Astrocyte (in vitro differentiated cells and primary cell): ENCODE results near the gene KRTAP10-6. TPM values are rescaled to one million over a fixed set of nuclear protein-coding genes. Genes with fewer than 3 reads are reported as not detected.
"Not testable (repeated sequence)": the region's sequence is repeated elsewhere in the genome, so short reads cannot be mapped to it uniquely, and the experiment has no call there.

Experiments used
- DNase-seq: peaks from one replicate; pipeline ENCODE4 v3.0.0-alpha.2; 2010; ENCODE audit warnings: low read depth
- FAIRE-seq: peaks from 2 replicates; lab custom pipeline; 2011; peaks lifted over from hg19 to GRCh38; lab: Jason Lieb, UNC
- H2AFZ ChIP-seq: 2 replicates; pipeline ENCODE4 v1.6.0; 2012; ENCODE audit warnings: low read depth, low read length, inconsistent platforms
- H3K27ac ChIP-seq: 2 replicates; pipeline ENCODE4 v1.5.1; 2011; ENCODE audit warnings: low read depth, low read length, inconsistent platforms
- H3K27me3 ChIP-seq: 2 replicates; pipeline ENCODE4 v1.6.0; 2011; ENCODE audit warnings: low read length, inconsistent platforms; ENCODE audit not compliant: insufficient read depth
- H3K36me3 ChIP-seq: 2 replicates; pipeline ENCODE4 v1.5.1; 2011; ENCODE audit warnings: low read length, inconsistent platforms; ENCODE audit not compliant: insufficient read depth
- H3K4me1 ChIP-seq: 2 replicates; pipeline ENCODE4 v1.5.1; 2011; ENCODE audit warnings: low read length, inconsistent platforms; ENCODE audit not compliant: insufficient read depth
- H3K4me2 ChIP-seq: 2 replicates; pipeline ENCODE4 v1.6.0; 2012; ENCODE audit warnings: low read length, inconsistent platforms
- H3K4me3 ChIP-seq: 2 replicates; pipeline ENCODE4 v1.5.1; 2011; ENCODE audit warnings: low read depth, mild to moderate bottlenecking, low read length, inconsistent platforms; ENCODE audit not compliant: insufficient read depth
- H3K79me2 ChIP-seq: 2 replicates; pipeline ENCODE4 v1.6.0; 2012; ENCODE audit warnings: mild to moderate bottlenecking, low read length, inconsistent platforms; ENCODE audit not compliant: insufficient read depth
- H3K9ac ChIP-seq: 2 replicates; pipeline ENCODE4 v1.6.0; 2012; ENCODE audit warnings: mild to moderate bottlenecking, low read length, inconsistent platforms
- H3K9me3 ChIP-seq: 2 replicates; pipeline ENCODE4 v1.5.1; 2012; ENCODE audit warnings: low read depth, mild to moderate bottlenecking, low read length, inconsistent platforms; ENCODE audit not compliant: insufficient read depth
- H4K20me1 ChIP-seq: 2 replicates; pipeline ENCODE4 v1.6.0; 2012; ENCODE audit warnings: low read length, inconsistent platforms; ENCODE audit not compliant: insufficient read depth
- H3K27ac Mint-ChIP-seq: one replicate; pipeline ENCODE4 v1.8.0; 2021; ENCODE audit warnings: mild to moderate bottlenecking, mixed read lengths; ENCODE audit not compliant: unreplicated experiment
- H3K27me3 Mint-ChIP-seq: one replicate; pipeline ENCODE4 v1.8.0; 2021; ENCODE audit warnings: low read depth, mixed read lengths; ENCODE audit not compliant: unreplicated experiment
- H3K36me3 Mint-ChIP-seq: one replicate; pipeline ENCODE4 v1.8.0; 2021; ENCODE audit warnings: low read depth, mixed read lengths; ENCODE audit not compliant: unreplicated experiment
- H3K4me1 Mint-ChIP-seq: one replicate; pipeline ENCODE4 v1.8.0; 2021; ENCODE audit warnings: low read depth, mixed read lengths; ENCODE audit not compliant: unreplicated experiment
- H3K4me3 Mint-ChIP-seq: one replicate; pipeline ENCODE4 v1.8.0; 2021; ENCODE audit warnings: mild to moderate bottlenecking, moderate library complexity, mixed read lengths; ENCODE audit not compliant: unreplicated experiment
- H3K9me3 Mint-ChIP-seq: one replicate; pipeline ENCODE4 v1.8.0; 2021; ENCODE audit warnings: mild to moderate bottlenecking, mixed read lengths; ENCODE audit not compliant: unreplicated experiment
- EZH2 ChIP-seq: IDR thresholded peaks from 2 replicates; pipeline ENCODE4 v1.6.1; 2012; ENCODE audit warnings: mild to moderate bottlenecking, low read length, inconsistent platforms; ENCODE audit not compliant: insufficient read depth
- total RNA-seq: library from RNA; stranded (reverse); gene quantifications from 2 replicates; pipeline ENCODE4 v1.2.1, GENCODE V29; 2021
- TF ChIP-seq, protein P1 (sequence below): IDR thresholded peaks from 2 replicates; pipeline ENCODE4 v1.5.1; 2011; ENCODE audit warnings: low read depth, mild to moderate bottlenecking, inconsistent platforms, low read length, moderate library complexity; ENCODE audit not compliant: insufficient read depth

Gene KRTAP10-6
- total RNA-seq, 1 donor from 2014 or later, result not detected

DNA sequence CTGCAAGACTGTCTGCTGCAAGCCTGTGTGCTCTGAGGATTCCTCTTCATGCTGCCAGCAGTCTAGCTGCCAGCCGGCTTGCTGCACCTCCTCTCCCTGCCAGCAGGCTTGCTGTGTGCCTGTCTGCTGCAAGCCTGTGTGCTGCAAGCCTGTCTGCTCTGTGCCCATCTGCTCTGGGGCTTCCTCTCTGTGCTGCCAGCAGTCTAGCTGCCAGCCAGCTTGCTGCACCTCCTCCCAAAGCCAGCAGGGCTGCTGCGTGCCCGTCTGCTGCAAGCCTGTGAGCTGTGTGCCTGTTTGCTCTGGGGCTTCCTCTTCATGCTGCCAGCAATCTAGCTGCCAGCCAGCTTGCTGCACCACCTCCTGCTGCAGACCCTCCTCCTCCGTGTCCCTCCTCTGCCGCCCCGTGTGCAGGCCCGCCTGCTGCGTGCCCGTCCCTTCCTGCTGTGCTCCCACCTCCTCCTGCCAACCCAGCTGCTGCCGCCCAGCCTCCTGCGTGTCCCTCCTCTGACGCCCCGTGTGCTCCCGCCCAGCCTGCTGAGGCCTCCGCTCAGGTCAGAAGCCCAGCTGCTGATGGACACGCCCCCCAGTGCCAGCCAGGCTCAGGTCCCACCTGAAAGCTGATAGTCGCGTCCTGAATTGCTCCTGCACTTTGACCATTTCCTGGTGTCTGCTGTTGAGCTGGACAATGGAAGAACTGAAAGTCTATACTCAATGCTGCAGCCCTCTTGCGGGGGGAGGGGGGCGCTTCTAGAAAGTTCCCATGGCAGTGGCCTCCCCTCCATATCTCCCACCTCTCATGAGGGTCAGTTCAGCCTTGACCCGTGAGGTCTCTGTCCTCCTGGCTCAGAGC is 17.6 kb downstream of the KRTAP10-6 start:
- Histone ChIP-seq H3K9me3 (peaks cover 14% of the 10 kb centered on the region), H3K36me3 (no peaks in the 10 kb centered on the region), H2AFZ (no peak overlapping the region), H3K27me3 (no peaks in the 10 kb centered on the region), H3K4me2 (no peak overlapping the region), H3K79me2 (no peaks in the 10 kb centered on the region), H3K4me1 (no peaks in the 10 kb centered on the region), H4K20me1 (no peaks in the 10 kb centered on the region), H3K4me3 (no peak overlapping the region), H3K9ac (no peak overlapping the region), H3K27ac (no peak overlapping the region)
- H3K4me1 Mint-ChIP-seq, result peaks cover 4% of the 10 kb centered on the region
- peaks cover 29% of the 10 kb centered on the region for H3K9me3 Mint-ChIP-seq
- H3K36me3 Mint-ChIP-seq, result peaks cover 6% of the 10 kb centered on the region
- DNase-seq, result no peak
- FAIRE-seq, result no peak
- TF ChIP-seq, protein P1, sequence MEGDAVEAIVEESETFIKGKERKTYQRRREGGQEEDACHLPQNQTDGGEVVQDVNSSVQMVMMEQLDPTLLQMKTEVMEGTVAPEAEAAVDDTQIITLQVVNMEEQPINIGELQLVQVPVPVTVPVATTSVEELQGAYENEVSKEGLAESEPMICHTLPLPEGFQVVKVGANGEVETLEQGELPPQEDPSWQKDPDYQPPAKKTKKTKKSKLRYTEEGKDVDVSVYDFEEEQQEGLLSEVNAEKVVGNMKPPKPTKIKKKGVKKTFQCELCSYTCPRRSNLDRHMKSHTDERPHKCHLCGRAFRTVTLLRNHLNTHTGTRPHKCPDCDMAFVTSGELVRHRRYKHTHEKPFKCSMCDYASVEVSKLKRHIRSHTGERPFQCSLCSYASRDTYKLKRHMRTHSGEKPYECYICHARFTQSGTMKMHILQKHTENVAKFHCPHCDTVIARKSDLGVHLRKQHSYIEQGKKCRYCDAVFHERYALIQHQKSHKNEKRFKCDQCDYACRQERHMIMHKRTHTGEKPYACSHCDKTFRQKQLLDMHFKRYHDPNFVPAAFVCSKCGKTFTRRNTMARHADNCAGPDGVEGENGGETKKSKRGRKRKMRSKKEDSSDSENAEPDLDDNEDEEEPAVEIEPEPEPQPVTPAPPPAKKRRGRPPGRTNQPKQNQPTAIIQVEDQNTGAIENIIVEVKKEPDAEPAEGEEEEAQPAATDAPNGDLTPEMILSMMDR, result no peak
- no peak for TF ChIP-seq EZH2
- H3K4me3 Mint-ChIP-seq, result no peak overlapping the region
- peaks cover 11% of the 10 kb centered on the region for H3K27me3 Mint-ChIP-seq
- H3K27ac Mint-ChIP-seq, result peak overlapping the region; percentile 58

DNA sequence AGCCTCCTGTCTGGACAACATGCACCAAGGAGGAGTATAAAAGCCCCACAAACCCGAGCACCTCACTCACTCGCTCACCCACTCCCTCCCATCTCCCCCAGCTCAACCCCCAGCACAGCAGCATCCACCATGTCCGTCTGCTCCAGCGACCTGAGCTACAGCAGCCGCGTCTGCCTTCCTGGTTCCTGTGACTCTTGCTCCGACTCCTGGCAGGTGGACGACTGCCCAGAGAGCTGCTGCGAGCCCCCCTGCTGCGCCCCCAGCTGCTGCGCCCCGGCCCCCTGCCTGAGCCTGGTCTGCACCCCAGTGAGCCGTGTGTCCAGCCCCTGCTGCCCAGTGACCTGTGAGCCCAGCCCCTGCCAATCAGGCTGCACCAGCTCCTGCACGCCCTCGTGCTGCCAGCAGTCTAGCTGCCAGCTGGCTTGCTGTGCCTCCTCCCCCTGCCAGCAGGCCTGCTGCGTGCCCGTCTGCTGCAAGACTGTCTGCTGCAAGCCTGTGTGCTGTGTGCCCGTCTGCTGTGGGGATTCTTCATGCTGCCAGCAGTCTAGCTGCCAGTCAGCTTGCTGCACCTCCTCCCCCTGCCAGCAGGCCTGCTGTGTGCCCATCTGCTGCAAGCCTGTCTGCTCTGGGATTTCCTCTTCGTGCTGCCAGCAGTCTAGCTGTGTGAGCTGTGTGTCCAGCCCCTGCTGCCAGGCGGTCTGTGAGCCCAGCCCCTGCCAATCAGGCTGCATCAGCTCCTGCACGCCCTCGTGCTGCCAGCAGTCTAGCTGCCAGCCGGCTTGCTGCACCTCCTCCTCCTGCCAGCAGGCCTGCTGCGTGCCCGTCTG is 18.5 kb downstream of the KRTAP10-6 start, which contains the start of gene KRTAP10-4:
KRTAP10-4 (plus strand) TSS at position 100 of the 827 bp plus-strand sequence; CDS start at position 130, 30 bp downstream.
- H3K9me3 Mint-ChIP-seq, result peaks cover 30% of the 10 kb centered on the region
- not testable (repeated sequence) for FAIRE-seq, H3K27ac Mint-ChIP-seq, H3K4me1 Mint-ChIP-seq, H3K27ac ChIP-seq, DNase-seq, H4K20me1 ChIP-seq, H3K36me3 Mint-ChIP-seq, H3K36me3 ChIP-seq, H2AFZ ChIP-seq, H3K27me3 ChIP-seq, H3K4me1 ChIP-seq, H3K79me2 ChIP-seq, H3K4me2 ChIP-seq, H3K4me3 ChIP-seq, H3K9ac ChIP-seq
- H3K27me3 Mint-ChIP-seq, result peaks cover 16% of the 10 kb centered on the region
- H3K4me3 Mint-ChIP-seq, result peak within 1 kb of the TSS; percentile 28
- peaks cover 14% of the 10 kb centered on the region for H3K9me3 ChIP-seq

DNA sequence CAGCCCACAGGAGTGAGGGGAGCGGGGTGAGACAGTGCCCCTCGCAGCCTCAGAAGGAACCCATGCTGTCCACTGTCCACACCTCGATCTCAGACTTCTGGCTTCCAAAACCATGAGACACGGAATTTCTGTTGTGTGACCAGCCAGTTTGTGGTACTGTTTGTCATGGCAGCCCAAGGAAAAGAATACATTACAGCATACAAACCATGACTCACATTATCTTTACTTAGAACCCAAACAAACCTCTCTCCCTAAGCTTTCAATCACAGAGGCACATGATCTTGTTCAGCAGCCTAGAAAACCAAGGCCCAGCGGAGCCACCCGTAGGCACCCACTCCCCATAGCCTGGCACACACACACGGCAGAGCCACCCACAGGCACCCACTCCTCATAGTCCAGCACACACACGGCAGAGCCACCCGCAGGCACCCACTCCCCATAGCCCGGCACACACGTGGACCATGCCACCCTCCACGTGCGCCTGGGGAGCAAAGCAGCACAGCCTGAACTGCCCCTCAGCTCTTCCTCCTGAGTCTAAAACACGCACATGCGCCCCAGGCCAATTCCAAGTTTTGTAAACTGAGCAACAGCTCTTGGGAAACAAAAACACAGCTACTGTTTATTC is 19.2 kb downstream of the KRTAP10-6 start:
- Histone ChIP-seq H3K4me2 (no peak overlapping the region), H3K4me3 (no peak overlapping the region), H3K27ac (no peak overlapping the region), H3K9ac (no peak overlapping the region), H3K36me3 (no peaks in the 10 kb centered on the region), H4K20me1 (no peaks in the 10 kb centered on the region), H3K27me3 (no peaks in the 10 kb centered on the region), H2AFZ (no peak overlapping the region), H3K79me2 (no peaks in the 10 kb centered on the region), H3K9me3 (peaks cover 14% of the 10 kb centered on the region), H3K4me1 (no peaks in the 10 kb centered on the region)
- TF ChIP-seq, protein P1, result no peak
- TF ChIP-seq EZH2, result no peak
- no peak for FAIRE-seq
- peaks cover 16% of the 10 kb centered on the region for H3K27me3 Mint-ChIP-seq
- H3K27ac Mint-ChIP-seq, result no peak overlapping the region
- peak; percentile 10 for DNase-seq
- H3K36me3 Mint-ChIP-seq, result peaks cover 6% of the 10 kb centered on the region
- H3K4me1 Mint-ChIP-seq, result peaks cover 4% of the 10 kb centered on the region
- peak overlapping the region; percentile 28 for H3K4me3 Mint-ChIP-seq
- H3K9me3 Mint-ChIP-seq, result peaks cover 27% of the 10 kb centered on the region
